H1 (cell line): ENCODE measurements around the gene PITRM1. TPM values are rescaled to one million over a fixed set of nuclear protein-coding genes. Genes with fewer than 3 reads are reported as not detected.

Experiments
- CTCF ChIA-PET: fragments of 300-600 bp; sonication (Branson Sonifier 250); formaldehyde crosslinking; loops from one replicate; lab custom pipeline; 2021; ENCODE audit not compliant: partially characterized antibody; lab: Charles Lee
- POLR2A ChIA-PET: fragments of 300-600 bp; sonication (Branson Sonifier 250); formaldehyde crosslinking; loops from one replicate; lab custom pipeline; 2021; ENCODE audit warnings: inconsistent platforms; ENCODE audit not compliant: partially characterized antibody; lab: Charles Lee
- DNase-seq, 2 experiments: peaks; one replicate each; pipeline versions ENCODE4 v3.0.0 to v3.0.0-alpha.2; 2010 to 2022; ENCODE audit warnings: low spot score in 2 of 2, low read depth in 1 of 2, mixed read lengths in 1 of 2
- FAIRE-seq: peaks from 2 replicates; lab custom pipeline; 2011; peaks lifted over from hg19 to GRCh38; lab: Jason Lieb, UNC
- H2AFZ ChIP-seq: 2 replicates; pipeline ENCODE4 v1.8.1; 2012; ENCODE audit warnings: low read length, inconsistent platforms
- H2AK5ac ChIP-seq: 2 replicates; pipeline ENCODE4 v1.6.1; 2013; ENCODE audit warnings: low read depth, low read length
- H2BK120ac ChIP-seq: replicated peaks from 2 replicates; pipeline ENCODE3; 2013; ENCODE audit warnings: low read depth, low read length, inconsistent platforms
- H2BK12ac ChIP-seq: 2 replicates; pipeline ENCODE4 v1.6.1; 2013; ENCODE audit warnings: low read depth, low read length
- H2BK15ac ChIP-seq: 2 replicates; pipeline ENCODE4 v1.6.1; 2013; ENCODE audit warnings: low read length
- H2BK20ac ChIP-seq: 2 replicates; pipeline ENCODE4 v1.6.1; 2013; ENCODE audit warnings: low read length
- H2BK5ac ChIP-seq: 2 replicates; pipeline ENCODE4 v1.6.1; 2013; ENCODE audit warnings: low read depth, low read length
- H3K14ac ChIP-seq: 2 replicates; pipeline ENCODE4 v1.6.1; 2013; ENCODE audit warnings: inconsistent platforms; ENCODE audit not compliant: insufficient read length
- H3K18ac ChIP-seq: 2 replicates; pipeline ENCODE4 v1.6.1; 2013; ENCODE audit warnings: low read length; ENCODE audit errors: extremely low read depth
- H3K23ac ChIP-seq: 2 replicates; pipeline ENCODE4 v1.6.1; 2013; ENCODE audit warnings: inconsistent platforms; ENCODE audit not compliant: insufficient read length
- H3K23me2 ChIP-seq: 2 replicates; pipeline ENCODE4 v1.6.1; 2013; ENCODE audit warnings: low read depth, low read length
- H3K27ac ChIP-seq: 2 replicates; pipeline ENCODE4 v1.6.1; 2011; ENCODE audit warnings: low read depth, low read length, inconsistent platforms
- H3K27me3 ChIP-seq, 4 experiments: replicated peaks in 1 of 4; 1 replicate in 1 of 4; 2 replicates in 3 of 4; pipeline versions ENCODE4 v1.6.1 to v1.8.1; 2011 to 2013; ENCODE audit warnings: low read length in 3 of 4, mild to moderate bottlenecking in 3 of 4, inconsistent platforms in 2 of 4, mixed read lengths in 2 of 4, moderate library complexity in 1 of 4; ENCODE audit not compliant: control insufficient read depth in 3 of 4, insufficient read depth in 3 of 4; ENCODE audit errors: extremely low read depth in 1 of 4
- H3K36me3 ChIP-seq, 4 experiments: 2 replicates each; pipeline versions ENCODE4 v1.6.1 to v1.8.1; 2011 to 2013; ENCODE audit warnings: mild to moderate bottlenecking in 4 of 4, low read length in 3 of 4, moderate library complexity in 2 of 4, control low read depth in 1 of 4, inconsistent platforms in 1 of 4; ENCODE audit not compliant: insufficient read depth in 4 of 4, control insufficient read depth in 2 of 4
- H3K4ac ChIP-seq: replicated peaks from 2 replicates; pipeline ENCODE3; 2013; ENCODE audit warnings: low read length, low read depth, mixed read lengths, inconsistent platforms; ENCODE audit not compliant: insufficient read length
- H3K4me1 ChIP-seq, 4 experiments: replicated peaks in 1 of 4; 1 replicate in 1 of 4; 2 replicates in 3 of 4; pipeline versions ENCODE4 v1.6.1 to v1.8.1; 2011 to 2013; ENCODE audit warnings: low read length in 3 of 4, inconsistent platforms in 2 of 4, mixed read lengths in 1 of 4; ENCODE audit not compliant: insufficient read depth in 4 of 4, control insufficient read depth in 3 of 4
- H3K4me2 ChIP-seq, 2 experiments: 2 replicates each; pipeline versions ENCODE4 v1.6.1 to v1.8.1; 2011 to 2013; ENCODE audit warnings: low read depth in 2 of 2, low read length in 2 of 2, control low read depth in 1 of 2, inconsistent platforms in 1 of 2, mild to moderate bottlenecking in 1 of 2; ENCODE audit not compliant: insufficient read depth in 1 of 2
- H3K4me3 ChIP-seq, 4 experiments: fragments of 200-600, 300-600 bp in 1 of 4; sonication (generic), shearing (Covaris generic), sonication (Bioruptor Twin) in 1 of 4; 2 replicates each; pipeline versions ENCODE4 v1.5.1 to v1.8.1; 2011 to 2016; ENCODE audit warnings: low read length in 4 of 4, low read depth in 3 of 4, control low read depth in 2 of 4, inconsistent platforms in 2 of 4, mild to moderate bottlenecking in 2 of 4, mixed read lengths in 1 of 4, moderate library complexity in 1 of 4; ENCODE audit not compliant: insufficient read depth in 2 of 4; ENCODE audit errors: extremely low read depth in 1 of 4
- H3K56ac ChIP-seq: replicated peaks from 2 replicates; pipeline ENCODE3; 2013; ENCODE audit warnings: low read depth, mild to moderate bottlenecking, mixed read lengths, low read length, inconsistent platforms; ENCODE audit not compliant: insufficient read length
- H3K79me1 ChIP-seq: 2 replicates; pipeline ENCODE4 v1.6.1; 2013; ENCODE audit warnings: low read depth, low read length, control low read depth
- H3K79me2 ChIP-seq, 2 experiments: 2 replicates each; pipeline versions ENCODE4 v1.6.1 to v1.8.1; 2012 to 2013; ENCODE audit warnings: low read length in 2 of 2, mild to moderate bottlenecking in 2 of 2, inconsistent platforms in 1 of 2; ENCODE audit not compliant: insufficient read depth in 2 of 2, control insufficient read depth in 1 of 2
- H3K9ac ChIP-seq, 4 experiments: replicated peaks in 1 of 4; 1 replicate in 1 of 4; 2 replicates in 3 of 4; pipeline versions ENCODE4 v1.6.1 to v1.8.1; 2011 to 2013; ENCODE audit warnings: low read depth in 3 of 4, low read length in 3 of 4, control low read depth in 2 of 4, mild to moderate bottlenecking in 2 of 4, moderate library complexity in 2 of 4, inconsistent platforms in 1 of 4; ENCODE audit errors: extremely low read depth in 1 of 4
- H3K9me3 ChIP-seq, 2 experiments: 2 replicates each; pipeline versions ENCODE4 v1.6.1 to v1.8.1; 2012 to 2013; ENCODE audit warnings: mild to moderate bottlenecking in 2 of 2, moderate library complexity in 2 of 2, control low read depth in 1 of 2, inconsistent platforms in 1 of 2, low read depth in 1 of 2, low read length in 1 of 2, mixed read lengths in 1 of 2; ENCODE audit not compliant: insufficient read depth in 2 of 2
- H4K20me1 ChIP-seq, 2 experiments: replicated peaks in 1 of 2; 2 replicates each; pipeline versions ENCODE3 to v1.8.1; 2011 to 2013; ENCODE audit warnings: inconsistent platforms in 2 of 2, low read length in 2 of 2, mild to moderate bottlenecking in 1 of 2; ENCODE audit not compliant: insufficient read depth in 2 of 2, control insufficient read depth in 1 of 2
- H4K5ac ChIP-seq: 2 replicates; pipeline ENCODE4 v1.6.1; 2013; ENCODE audit warnings: low read length, low read depth, mixed read lengths, inconsistent platforms; ENCODE audit not compliant: insufficient read length
- H4K8ac ChIP-seq: 2 replicates; pipeline ENCODE4 v1.8.0; 2013; ENCODE audit warnings: mild to moderate bottlenecking, moderate library complexity, low read length, inconsistent platforms; ENCODE audit not compliant: insufficient read depth; ENCODE audit errors: extremely low read depth
- H4K91ac ChIP-seq: replicated peaks from 2 replicates; pipeline ENCODE3; 2013; ENCODE audit warnings: low read length, mixed read lengths, inconsistent platforms; ENCODE audit not compliant: insufficient read length
- CBX5 ChIP-seq: fragments of 300-800, 300-1000 bp; sonication (generic); IDR thresholded peaks from 2 replicates; pipeline ENCODE4 v1.7.1; 2016; ENCODE audit warnings: antibody characterized with exemption, low read length, low read depth
- CBX8 ChIP-seq: fragments of 300-800, 300-1000 bp; sonication (generic); IDR thresholded peaks from 2 replicates; pipeline ENCODE4 v1.7.1; 2016; ENCODE audit warnings: low read depth, low read length, borderline replicate concordance
- CEBPB ChIP-seq: IDR thresholded peaks from 2 replicates; pipeline ENCODE4 v1.6.1; 2012; ENCODE audit warnings: low read depth, low read length
- CHD1 ChIP-seq: IDR thresholded peaks from 2 replicates; pipeline ENCODE4 v1.6.1; 2012; ENCODE audit warnings: low read depth, low read length, improper control_type of control experiment
- CTCF ChIP-seq, 3 experiments: IDR thresholded peaks; 1 replicate in 2 of 3; 2 replicates in 1 of 3; pipeline versions ENCODE4 v1.5.1 to v1.6.1; 2011; ENCODE audit warnings: low read length in 3 of 3, mild to moderate bottlenecking in 3 of 3, inconsistent platforms in 2 of 3, low read depth in 1 of 3, moderate library complexity in 1 of 3; ENCODE audit not compliant: insufficient read depth in 1 of 3; ENCODE audit errors: control extremely low read depth in 1 of 3
- MAFK ChIP-seq: IDR thresholded peaks from 2 replicates; pipeline ENCODE4 v1.6.1; 2012; ENCODE audit warnings: low read depth, mild to moderate bottlenecking, improper control_type of control experiment, low read length
- POLR2A ChIP-seq, 2 experiments: IDR thresholded peaks; 1 replicate in 1 of 2; 2 replicates in 1 of 2; pipeline ENCODE4 v1.6.1; 2011; ENCODE audit warnings: low read depth in 2 of 2, low read length in 2 of 2, mild to moderate bottlenecking in 2 of 2; ENCODE audit errors: control extremely low read depth in 1 of 2
- POU5F1 ChIP-seq: IDR thresholded peaks from 2 replicates; pipeline ENCODE4 v1.6.1; 2011; ENCODE audit warnings: low read depth, mild to moderate bottlenecking, low read length, moderate library complexity
- SIRT6 ChIP-seq: IDR thresholded peaks from one replicate; pipeline ENCODE4 v1.7.1; 2012; ENCODE audit warnings: low read length, inconsistent platforms
- SP4 ChIP-seq: IDR thresholded peaks from 2 replicates; pipeline ENCODE4 v1.6.1; 2012; ENCODE audit warnings: low read length, inconsistent platforms
- SUZ12 ChIP-seq: fragments of 200-600 bp; sonication (generic); IDR thresholded peaks from 2 replicates; pipeline ENCODE4 v1.6.1; 2012; ENCODE audit warnings: mild to moderate bottlenecking, inconsistent platforms, low read length, moderate library complexity, mixed read lengths
- WGBS, 2 experiments: shearing (Covaris generic) in 1 of 2; methylation state at CpG; one replicate each; pipeline versions ENCODE4 v1.1.6 to v1.1.7; 2013 to 2015; ENCODE audit warnings: low lambda C conversion rate in 2 of 2, mixed read lengths in 2 of 2, inconsistent platforms in 1 of 2, low coverage in 1 of 2, missing lambda C conversion rate in 1 of 2; ENCODE audit not compliant: insufficient replicate concordance in 2 of 2, insufficient coverage in 1 of 2, insufficient read length in 1 of 2; ENCODE audit errors: extremely low coverage in 1 of 2, missing lambda C conversion rate in 1 of 2; 5-methylcytosine and 5-hydroxymethylcytosine counted together
- polyA plus RNA-seq, 7 experiments: library from polyadenylated mRNA; depleted of rRNA in 3 of 7; stranded (reverse) in 5 of 7; unstranded in 2 of 7; fragments of >200 nt in 5 of 7; fragments of 200-250 nt in 2 of 7; gene quantifications; 1 replicate in 5 of 7; 2 replicates in 1 of 7; 4 replicates in 1 of 7; pipeline versions ENCODE4 v1.2.1 to v1.2.3, GENCODE V29; 2011 to 2013; ENCODE audit warnings: missing spikeins in 2 of 7, mixed read lengths in 2 of 7
- total RNA-seq: library from RNA; stranded (reverse); fragmentation: NEBNext Ultra II Directional; extraction: Animal tissue kit (Norgen Biotek cat#: 25700); gene quantifications from 2 replicates; pipeline ENCODE4 v1.2.1, GENCODE V29; 2021

Gene PITRM1
- total and polyA plus RNA-seq, 2 of the 8 experiments (the other 6 are each of a cell fraction or from before 2014, with no cell fraction given), result 18.6 to 31.5 TPM

GRCh38 chr10:3195286-3195685 lies 22.7 kb upstream of the PITRM1 start:
- H2BK5ac ChIP-seq, result no peak overlapping the region
- no peak overlapping the region for H4K91ac ChIP-seq
- no peak overlapping the region for H3K27ac ChIP-seq
- H2AK5ac ChIP-seq, result no peak overlapping the region
- no peak for DNase-seq
- no peak for FAIRE-seq
- ChIA-PET POLR2A (interaction anchor here (1.2 kb wide), 1 partner anchor 590 kb away, joined by 3 read pairs; the partner anchor contains the start of gene KLF6), CTCF (interaction anchor here (1.1 to 2.2 kb wide), 7 partner anchors 14 to 353 kb away, joined by 3 to 6 read pairs (median 3); no protein-coding TSS in a partner anchor)
- H3K14ac ChIP-seq, result no peak overlapping the region
- no peak overlapping the region for H4K8ac ChIP-seq
- no peak overlapping the region for H3K4ac ChIP-seq
- H4K20me1 ChIP-seq, result no peaks in the 10 kb centered on the region
- H3K18ac ChIP-seq, result no peak overlapping the region
- H3K23ac ChIP-seq, result no peak overlapping the region
- H2BK20ac ChIP-seq, result no peak overlapping the region
- H2BK15ac ChIP-seq, result no peak overlapping the region
- no peaks in the 10 kb centered on the region for H3K79me2 ChIP-seq
- no peak overlapping the region for H2BK12ac ChIP-seq
- WGBS, 2 experiments, result 87% methylated on average over 11 of the region's 11 CpGs; no CpG with 5 or more reads in 1 of the 2 experiments
- H3K23me2 ChIP-seq, result no peaks in the 10 kb centered on the region
- no peak overlapping the region for H2BK120ac ChIP-seq
- H3K4me1 ChIP-seq, result no peaks in the 10 kb centered on the region; a peak in 1 of 7 replicates
- H4K5ac ChIP-seq, result no peak overlapping the region
- no peak overlapping the region for H3K4me2 ChIP-seq
- H3K79me1 ChIP-seq, result no peaks in the 10 kb centered on the region
- no peak overlapping the region for H2AFZ ChIP-seq
- no peaks in the 10 kb centered on the region for H3K36me3 ChIP-seq
- no peak for TF ChIP-seq SIRT6
- no peak for TF ChIP-seq MAFK
- TF ChIP-seq CHD1, result no peak
- no peak for TF ChIP-seq POLR2A (IDR thresholded peaks at IDR 0.05; ENCODE audit: control extremely low read depth in 1 of 2, low read depth in 2 of 2, low read length in 2 of 2)
- no peak for TF ChIP-seq CEBPB
- no peak for TF ChIP-seq CBX8
- no peak for TF ChIP-seq SP4
- TF ChIP-seq POU5F1, result no peak
- TF ChIP-seq CBX5, result no peak
- TF ChIP-seq SUZ12, result no peak
- no peak for TF ChIP-seq CTCF (IDR thresholded peaks at IDR 0.05; ENCODE audit: control extremely low read depth in 1 of 3, insufficient read depth in 1 of 3, low read depth in 1 of 3, low read length in 3 of 3)
- H3K4me3 ChIP-seq, result no peak overlapping the region
- no peak overlapping the region for H3K56ac ChIP-seq
- H3K9me3 ChIP-seq, result no peaks in the 10 kb centered on the region
- no peak overlapping the region for H3K9ac ChIP-seq
- peaks cover 0 to 3% (median under 1%) of the 10 kb centered on the region in 4 experiments; a peak in 1 of 7 replicates for H3K27me3 ChIP-seq
